ENCODE results near the gene FOXJ3. TPM values are rescaled to one million over a fixed set of nuclear protein-coding genes. Genes with fewer than 3 reads are reported as not detected.

Gene FOXJ3
- total and polyA plus RNA-seq, 2 of the 13 experiments (the other 11 are each of a cell fraction or from before 2014, with no cell fraction given), result 16.6 to 48.5 TPM

DNA sequence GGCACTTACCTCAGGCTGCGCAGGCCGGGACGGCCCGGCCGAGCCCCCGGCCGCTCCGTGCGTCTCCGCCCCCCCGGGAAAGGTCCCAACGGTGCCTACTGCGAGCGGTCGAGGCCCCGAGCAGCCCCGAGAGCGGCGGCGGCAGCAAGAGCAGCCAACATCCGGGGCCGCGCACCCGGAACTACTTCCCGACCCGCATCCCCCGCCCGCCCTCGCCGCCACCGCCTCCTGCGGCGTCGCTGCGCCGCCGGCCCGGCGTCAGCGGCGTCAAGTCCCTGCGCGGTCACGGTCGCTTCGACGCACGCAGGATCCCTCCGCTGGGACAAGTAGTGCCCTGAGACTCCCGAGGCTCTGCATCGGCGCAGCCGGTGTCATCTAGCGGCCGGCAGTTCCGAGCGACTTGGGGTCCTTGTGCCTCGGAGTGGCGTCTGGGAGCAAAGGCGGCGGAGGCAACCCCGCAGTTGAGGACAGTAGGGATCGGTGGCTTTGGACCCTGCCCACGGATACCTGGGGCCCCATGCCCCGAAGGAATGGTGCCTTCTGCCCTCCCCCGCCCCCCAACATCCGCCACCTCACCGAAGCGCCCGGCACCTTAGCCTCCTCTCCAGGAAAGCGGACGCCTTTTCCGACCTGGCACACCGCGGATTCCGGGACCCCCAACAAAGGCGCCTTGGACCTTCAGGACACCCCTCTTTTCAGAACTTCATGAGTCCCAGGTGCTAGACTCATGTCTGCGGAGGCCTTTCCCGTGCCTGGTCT, at the start of gene FOXJ3 (continued):
- TF ChIP-seq ZNF784 (CRISPR knock-in tag; IDR thresholded peaks at IDR 0.05; ENCODE audit: borderline replicate concordance) (peak; percentile 99), KLF6 (CRISPR knock-in tag; IDR thresholded peaks at IDR 0.05) (peak; percentile 92), KDM6A (CRISPR knock-in tag; IDR thresholded peaks at IDR 0.05; ENCODE audit: low read depth) (peak; percentile 14; the same call in 1 of the 2 replicates), NR2F2 (IDR thresholded peaks at IDR 0.05; ENCODE audit: borderline replicate concordance, low read depth) (peak; percentile 17; the same call in 1 of the 2 replicates), SIN3A (IDR thresholded peaks at IDR 0.05; ENCODE audit: borderline replicate concordance, low read depth, low read length) (peak; percentile 93; the same call in 1 of the 2 replicates), HMGA1 (CRISPR knock-in tag; conservative IDR thresholded peaks at IDR 0.05) (no peak), PAXIP1 (CRISPR knock-in tag; conservative IDR thresholded peaks at IDR 0.05) (peak; percentile 66), U2AF2 (IDR thresholded peaks at IDR 0.05; ENCODE audit: low read depth, low read length) (peak; percentile 74; the same call in 1 of the 2 replicates), SOX6 (IDR thresholded peaks at IDR 0.05) (no peak), SOX6 (CRISPR knock-in tag; IDR thresholded peaks at IDR 0.05) (peak; percentile 56; the same call in 1 of the 2 replicates), SRY (CRISPR knock-in tag; IDR thresholded peaks at IDR 0.05) (peak; percentile 65), ARNTL (CRISPR knock-in tag; IDR thresholded peaks at IDR 0.05) (no peak), ZBTB4 (CRISPR knock-in tag; IDR thresholded peaks at IDR 0.05; ENCODE audit: borderline replicate concordance) (no peak), ZNF276 (CRISPR knock-in tag; IDR thresholded peaks at IDR 0.05; ENCODE audit: low read depth) (no peak), ZFAT (CRISPR knock-in tag; conservative IDR thresholded peaks at IDR 0.05) (no peak), PHF8 (CRISPR knock-in tag; IDR thresholded peaks at IDR 0.05) (peak; percentile 77)
- TF ChIP-seq, protein P1, sequence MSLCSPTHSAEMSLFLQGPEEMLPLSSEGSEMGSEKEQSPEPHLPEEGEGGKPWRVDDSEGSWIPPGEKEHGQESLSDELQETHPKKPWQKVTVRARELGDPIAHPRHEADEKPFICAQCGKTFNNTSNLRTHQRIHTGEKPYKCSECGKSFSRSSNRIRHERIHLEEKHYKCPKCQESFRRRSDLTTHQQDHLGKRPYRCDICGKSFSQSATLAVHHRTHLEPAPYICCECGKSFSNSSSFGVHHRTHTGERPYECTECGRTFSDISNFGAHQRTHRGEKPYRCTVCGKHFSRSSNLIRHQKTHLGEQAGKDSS (CRISPR knock-in tag; IDR thresholded peaks at IDR 0.05; ENCODE audit: borderline replicate concordance, low read depth), result peak; percentile 95
- TF ChIP-seq, protein P2, sequence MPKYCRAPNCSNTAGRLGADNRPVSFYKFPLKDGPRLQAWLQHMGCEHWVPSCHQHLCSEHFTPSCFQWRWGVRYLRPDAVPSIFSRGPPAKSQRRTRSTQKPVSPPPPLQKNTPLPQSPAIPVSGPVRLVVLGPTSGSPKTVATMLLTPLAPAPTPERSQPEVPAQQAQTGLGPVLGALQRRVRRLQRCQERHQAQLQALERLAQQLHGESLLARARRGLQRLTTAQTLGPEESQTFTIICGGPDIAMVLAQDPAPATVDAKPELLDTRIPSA (CRISPR knock-in tag; IDR thresholded peaks at IDR 0.05; ENCODE audit: borderline replicate concordance), result no peak
